HepG2 (cell line): ENCODE results near the gene CTF1. TPM values are rescaled to one million over a fixed set of nuclear protein-coding genes. Genes with fewer than 3 reads are reported as not detected.
A peak's percentile ranks its signal among the peaks of the same experiment; 100 is the strongest.

Experiments used
- ETV6 ChIP-seq: sonication (generic); formaldehyde crosslinking; conservative IDR thresholded peaks from 2 replicates; pipeline ENCODE4 v1.4.0; 2020; ENCODE audit warnings: missing genetic modification reagents
- HNRNPL ChIP-seq: fragments of 200-400 bp; formaldehyde crosslinking; IDR thresholded peaks from 2 replicates; pipeline ENCODE4 v1.6.1; 2017; ENCODE audit warnings: mild to moderate bottlenecking, low read depth, low read length
- MBD4 ChIP-seq: IDR thresholded peaks from 2 replicates; pipeline ENCODE4 v1.6.1; 2012; ENCODE audit warnings: low read length, inconsistent platforms, borderline replicate concordance
- MTERF4 ChIP-seq: sonication (generic); formaldehyde crosslinking; IDR thresholded peaks from 2 replicates; pipeline ENCODE4 v1.8.0; 2023; ENCODE audit warnings: mild to moderate bottlenecking, missing genetic modification reagents
- NFIC ChIP-seq: IDR thresholded peaks from 2 replicates; pipeline ENCODE4 v1.6.1; 2012; ENCODE audit warnings: mild to moderate bottlenecking, low read length, inconsistent platforms
- SNAPC4 ChIP-seq: sonication (generic); formaldehyde crosslinking; IDR thresholded peaks from 2 replicates; pipeline ENCODE4 v1.4.0; 2020; ENCODE audit warnings: mild to moderate bottlenecking, missing genetic modification reagents
- SYNCRIP ChIP-seq: fragments of 200-400 bp; formaldehyde crosslinking; IDR thresholded peaks from 2 replicates; pipeline ENCODE4 v1.6.1; 2018; ENCODE audit warnings: mild to moderate bottlenecking, low read depth, low read length; ENCODE audit not compliant: insufficient read depth
- ZNF235 ChIP-seq: sonication (generic); formaldehyde crosslinking; IDR thresholded peaks from 2 replicates; pipeline ENCODE4 v1.8.1; 2023; ENCODE audit warnings: mild to moderate bottlenecking, missing genetic modification reagents, borderline replicate concordance
- ZNF326 ChIP-seq: sonication (generic); formaldehyde crosslinking; IDR thresholded peaks from 2 replicates; pipeline ENCODE4 v1.4.0; 2020; ENCODE audit warnings: missing genetic modification reagents, borderline replicate concordance
- ZNF430 ChIP-seq: sonication (generic); formaldehyde crosslinking; IDR thresholded peaks from 2 replicates; pipeline ENCODE4 v1.9.0; 2021; ENCODE audit warnings: mild to moderate bottlenecking, missing genetic modification reagents
- ZNF468 ChIP-seq: sonication (generic); formaldehyde crosslinking; IDR thresholded peaks from 2 replicates; pipeline ENCODE4 v1.8.0; 2022; ENCODE audit warnings: mild to moderate bottlenecking, moderate library complexity, missing genetic modification reagents
- ZNF878 ChIP-seq: sonication (generic); formaldehyde crosslinking; IDR thresholded peaks from 2 replicates; pipeline ENCODE4 v1.8.1; 2023; ENCODE audit warnings: mild to moderate bottlenecking, missing genetic modification reagents, moderate library complexity
- ZXDC ChIP-seq: sonication (generic); formaldehyde crosslinking; IDR thresholded peaks from 2 replicates; pipeline ENCODE4 v1.5.0; 2020; ENCODE audit warnings: mild to moderate bottlenecking, missing genetic modification reagents
- polyA plus RNA-seq, 8 experiments: library from polyadenylated mRNA; depleted of rRNA in 3 of 8; stranded (reverse) in 7 of 8; unstranded in 1 of 8; fragments of >200 nt; fragmentation: Illumina TruSeq in 4 of 8; extraction: Trizol in 4 of 8; gene quantifications; 2 replicates each; pipeline versions ENCODE4 v1.2.1 to v1.2.3, GENCODE V29; 2011 to 2016; ENCODE audit warnings: low read depth in 4 of 8, missing spikeins in 1 of 8, mixed read lengths in 1 of 8; ENCODE audit not compliant: insufficient read depth in 1 of 8
- total RNA-seq, 5 experiments: library from RNA; depleted of rRNA; stranded (reverse); fragments of >200 nt; fragmentation: Illumina TruSeq; extraction: Trizol; gene quantifications; 2 replicates each; pipeline ENCODE4 v1.2.3, GENCODE V29; 2016; ENCODE audit warnings: low read depth in 1 of 5

CTF1 gene
- total and polyA plus RNA-seq, 2 of the 13 experiments (the other 11 are each of a cell fraction or from before 2014, with no cell fraction given): 0.13 to 1.8 TPM

- TF ChIP-seq ZNF878 (CRISPR knock-in tag): peak; percentile 67; the same call in 1 of the 2 replicates
- peak; percentile 76; the same call in 1 of the 2 replicates for TF ChIP-seq ZNF430 (CRISPR knock-in tag)
- no peak for TF ChIP-seq SNAPC4 (CRISPR knock-in tag)
- no peak for TF ChIP-seq ZNF326
- peak; percentile 54; the same call in 1 of the 2 replicates for TF ChIP-seq MTERF4
- no peak for TF ChIP-seq ZNF235 (CRISPR knock-in tag)
- TF ChIP-seq HNRNPL: no peak
- TF ChIP-seq ETV6 (CRISPR knock-in tag): no peak
- no peak for TF ChIP-seq ZXDC (CRISPR knock-in tag)
- TF ChIP-seq ZNF468 (CRISPR knock-in tag): no peak
- no peak for TF ChIP-seq NFIC
- TF ChIP-seq SYNCRIP: no peak
- no peak for TF ChIP-seq MBD4
- TF ChIP-seq, all 625 proteins: peak for 143
These were observed at the start of gene CTF1 (continued) for GRCh38 chr16:30896261-30896888.
